Activated T-helper 1 cell treated with anti-CD3 and anti-CD28 coated beads, Interleukin-12 subunit alpha, Interleukin-12 subunit beta, Interleukin-2, Interleukin-4 antibody, amounts not matched to agents 30 ng/mL and 10 ng/mL and 1 ng/mL, durations not matched to agents 14 hours and 24 hours and 36 hours (primary cell): Measurements from ENCODE around the gene PLA2G6. TPM values are rescaled to one million over a fixed set of nuclear protein-coding genes. Genes with fewer than 3 reads are reported as not detected.

Experiments used
- DNase-seq: peaks from one replicate; pipeline ENCODE4 v3.0.0; 2021; ENCODE audit warnings: low spot score
- H3K27ac Mint-ChIP-seq: one replicate; pipeline ENCODE4 v1.8.0; 2021; ENCODE audit warnings: mild to moderate bottlenecking, mixed read lengths
- H3K27me3 Mint-ChIP-seq: one replicate; pipeline ENCODE4 v1.8.0; 2022; ENCODE audit warnings: mild to moderate bottlenecking, moderate library complexity, mixed read lengths; ENCODE audit not compliant: insufficient read depth
- H3K36me3 Mint-ChIP-seq: one replicate; pipeline ENCODE4 v1.8.0; 2021; ENCODE audit warnings: low read depth, mixed read lengths
- H3K4me1 Mint-ChIP-seq: one replicate; pipeline ENCODE4 v1.8.0; 2021; ENCODE audit warnings: low read depth, mixed read lengths
- H3K4me3 Mint-ChIP-seq: one replicate; pipeline ENCODE4 v1.8.0; 2021; ENCODE audit warnings: mild to moderate bottlenecking, moderate library complexity, mixed read lengths
- H3K9me3 Mint-ChIP-seq: one replicate; pipeline ENCODE4 v1.8.0; 2021; ENCODE audit warnings: mixed read lengths
- intact Hi-C: fragments of 100-400 bp; cut with micrococcal nuclease; formaldehyde crosslinking; loops from one replicate; pipeline ENCODE4 v1.15.1; 2024
- total RNA-seq: library from RNA; stranded (reverse); gene quantifications from 2 replicates; pipeline ENCODE4 v1.2.3, GENCODE V29; 2022

Gene PLA2G6
- total RNA-seq, 1 donor from 2014 or later: 34.8 TPM

- Mint-ChIP-seq H3K36me3 (peaks cover 2% of the 10 kb centered on the region), H3K4me1 (no peaks in the 10 kb centered on the region), H3K9me3 (no peaks in the 10 kb centered on the region), H3K4me3 (no peak overlapping the region), H3K27ac (no peak overlapping the region), H3K27me3 (no peaks in the 10 kb centered on the region)
- intact Hi-C loops: no loop called here
- DNase-seq: no peak
These were observed 70.5 kb downstream of the PLA2G6 start for GRCh38 chr22:38110863-38111852.

- Mint-ChIP-seq H3K4me3 (no peak within 1 kb of the TSS), H3K27ac (peak within 1 kb of the TSS; percentile 44), H3K36me3 (peaks cover 2% of the 10 kb centered on the region), H3K9me3 (no peaks in the 10 kb centered on the region), H3K27me3 (no peaks in the 10 kb centered on the region), H3K4me1 (no peaks in the 10 kb centered on the region)
- intact Hi-C loops: no loop called here
- DNase-seq: no peak
These were observed 71.4 kb downstream of the PLA2G6 start, which contains the start of gene BAIAP2L2 for GRCh38 chr22:38110008-38110862. Gene BAIAP2L2 (minus strand): TSS chr22:38110684. CDS start chr22:38110525, 159 bp downstream.

- Mint-ChIP-seq H3K27ac (peak overlapping the region; percentile 44), H3K4me1 (peaks cover 5% of the 10 kb centered on the region), H3K4me3 (no peak overlapping the region), H3K27me3 (no peaks in the 10 kb centered on the region), H3K36me3 (peaks cover 2% of the 10 kb centered on the region), H3K9me3 (no peaks in the 10 kb centered on the region)
- no peak for DNase-seq
- intact Hi-C loops: no loop called here
These were observed 72.1 kb downstream of the PLA2G6 start for GRCh38 chr22:38109371-38110001.

GRCh38 chr22:38108561-38109319, 72.9 kb downstream of the PLA2G6 start:
- intact Hi-C loops: no loop called here
- Mint-ChIP-seq H3K4me3 (no peak overlapping the region), H3K36me3 (no peaks in the 10 kb centered on the region), H3K4me1 (peaks cover 5% of the 10 kb centered on the region), H3K27ac (no peak overlapping the region), H3K27me3 (no peaks in the 10 kb centered on the region), H3K9me3 (no peaks in the 10 kb centered on the region)
- no peak for DNase-seq

GRCh38 chr22:38107692-38108515, 73.7 kb downstream of the PLA2G6 start:
- intact Hi-C loops: no loop called here
- no peak overlapping the region for H3K27ac Mint-ChIP-seq

GRCh38 chr22:38106814-38107578, 74.6 kb downstream of the PLA2G6 start:
- Mint-ChIP-seq H3K27me3 (peaks cover 2% of the 10 kb centered on the region), H3K4me3 (no peak overlapping the region), H3K4me1 (peaks cover 5% of the 10 kb centered on the region), H3K27ac (no peak overlapping the region), H3K36me3 (no peaks in the 10 kb centered on the region), H3K9me3 (no peaks in the 10 kb centered on the region)
- no peak for DNase-seq
- intact Hi-C loops: no loop called here

More at GRCh38 chr22:38107692-38108515, 73.7 kb downstream of the PLA2G6 start:
- peaks cover 5% of the 10 kb centered on the region for H3K4me1 Mint-ChIP-seq
- no peak overlapping the region for H3K4me3 Mint-ChIP-seq
- H3K27me3 Mint-ChIP-seq: peaks cover 2% of the 10 kb centered on the region
- no peaks in the 10 kb centered on the region for H3K9me3 Mint-ChIP-seq
- H3K36me3 Mint-ChIP-seq: no peaks in the 10 kb centered on the region
- DNase-seq: no peak

GRCh38 chr22:38104084-38104483, 77.5 kb downstream of the PLA2G6 start:
- Mint-ChIP-seq H3K4me3 (no peak overlapping the region), H3K4me1 (peaks cover 5% of the 10 kb centered on the region), H3K27me3 (peaks cover 2% of the 10 kb centered on the region), H3K27ac (no peak overlapping the region), H3K36me3 (no peaks in the 10 kb centered on the region), H3K9me3 (no peaks in the 10 kb centered on the region)
- intact Hi-C loops: loop anchor here (5.0 kb wide), 1 partner anchor 52 kb away; no protein-coding TSS in a partner anchor
- DNase-seq: no peak

- DNase-seq: no peak
- H3K9me3 Mint-ChIP-seq: no peaks in the 10 kb centered on the region
- peaks cover 2% of the 10 kb centered on the region for H3K27me3 Mint-ChIP-seq
- no peak overlapping the region for H3K27ac Mint-ChIP-seq
- intact Hi-C loops: loop anchor here (5.0 kb wide), 1 partner anchor 51 kb away; no protein-coding TSS in a partner anchor
- H3K4me3 Mint-ChIP-seq: no peak overlapping the region
- no peaks in the 10 kb centered on the region for H3K36me3 Mint-ChIP-seq
- peaks cover 5% of the 10 kb centered on the region for H3K4me1 Mint-ChIP-seq
These were observed 78.0 kb downstream of the PLA2G6 start for GRCh38 chr22:38103641-38104040.

- no peaks in the 10 kb centered on the region for H3K36me3 Mint-ChIP-seq
- H3K9me3 Mint-ChIP-seq: no peaks in the 10 kb centered on the region
- H3K4me1 Mint-ChIP-seq: no peaks in the 10 kb centered on the region
- intact Hi-C loops: no loop called here
- DNase-seq: no peak
- no peak overlapping the region for H3K4me3 Mint-ChIP-seq
- H3K27ac Mint-ChIP-seq: no peak overlapping the region
- H3K27me3 Mint-ChIP-seq: peaks cover 2% of the 10 kb centered on the region
These were observed 83.0 kb downstream of the PLA2G6 start for GRCh38 chr22:38098410-38099249.

GRCh38 chr22:38097557-38098409, 83.8 kb downstream of the PLA2G6 start:
- Mint-ChIP-seq H3K27ac (no peak overlapping the region), H3K4me1 (no peaks in the 10 kb centered on the region), H3K36me3 (no peaks in the 10 kb centered on the region), H3K9me3 (no peaks in the 10 kb centered on the region), H3K4me3 (no peak overlapping the region), H3K27me3 (no peaks in the 10 kb centered on the region)
- no peak for DNase-seq
- intact Hi-C loops: no loop called here
